HG03025 (cell line): ENCODE data around the gene PHACTR1.

Experiments used
- ATAC-seq: cut with Tn5 transposase; IDR thresholded peaks from one replicate; pipeline ENCODE4 v1.9.1; 2021; ENCODE audit warnings: mild to moderate bottlenecking, moderate library complexity; ENCODE audit not compliant: unreplicated experiment, low FRiP score

The PHACTR1 gene

DNA sequence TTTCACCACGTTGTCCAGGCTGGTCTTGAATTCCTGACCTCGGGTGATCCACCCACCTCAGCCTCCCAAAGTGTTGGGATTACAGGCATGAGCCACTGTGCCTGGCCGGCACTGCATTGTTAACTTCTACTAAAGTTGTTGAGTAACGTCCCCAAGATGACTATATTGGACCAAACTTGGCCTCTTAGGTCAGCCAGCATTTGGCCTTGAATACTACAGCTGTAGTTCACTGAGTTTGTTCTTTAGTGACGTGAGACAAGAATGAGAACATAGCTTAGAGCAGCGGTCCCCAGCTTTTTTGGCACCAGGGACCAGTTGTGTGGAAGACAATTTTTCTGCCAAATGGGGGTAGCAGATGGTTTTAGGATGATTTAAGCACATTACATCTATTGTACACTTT is 374.6 kb downstream of the PHACTR1 start:
- ATAC-seq, result no peak

DNA sequence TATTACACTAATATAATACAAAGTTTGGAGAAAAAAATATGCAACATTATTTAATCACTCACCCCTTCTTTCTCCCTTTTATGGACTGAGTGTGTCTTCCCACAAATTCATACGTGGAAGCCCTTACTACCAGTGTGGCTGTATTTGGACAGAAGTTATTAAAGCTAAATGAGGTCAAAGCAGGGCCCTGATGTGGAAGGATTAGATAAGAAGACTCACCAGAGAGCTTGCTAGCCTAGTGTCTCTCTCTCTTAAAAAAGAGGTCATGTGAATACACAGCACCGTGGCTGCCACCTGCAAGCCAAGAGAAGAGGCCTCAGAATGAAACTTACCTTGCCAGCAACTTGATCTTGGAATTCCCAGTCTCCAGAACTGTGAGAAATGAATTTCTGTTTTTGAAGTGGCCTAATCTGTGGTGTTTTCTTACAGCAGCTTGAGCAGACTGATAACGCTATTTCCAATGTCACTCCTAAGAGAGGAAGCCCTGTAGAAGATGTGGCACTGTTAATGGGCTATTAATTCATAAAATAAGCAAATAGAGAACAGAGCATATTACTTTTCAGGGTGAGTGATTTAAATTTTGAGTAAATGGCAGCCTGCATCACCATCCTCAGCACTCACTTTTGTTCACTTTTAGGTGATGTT is 378.3 kb downstream of the PHACTR1 start:
- no peak for ATAC-seq

DNA sequence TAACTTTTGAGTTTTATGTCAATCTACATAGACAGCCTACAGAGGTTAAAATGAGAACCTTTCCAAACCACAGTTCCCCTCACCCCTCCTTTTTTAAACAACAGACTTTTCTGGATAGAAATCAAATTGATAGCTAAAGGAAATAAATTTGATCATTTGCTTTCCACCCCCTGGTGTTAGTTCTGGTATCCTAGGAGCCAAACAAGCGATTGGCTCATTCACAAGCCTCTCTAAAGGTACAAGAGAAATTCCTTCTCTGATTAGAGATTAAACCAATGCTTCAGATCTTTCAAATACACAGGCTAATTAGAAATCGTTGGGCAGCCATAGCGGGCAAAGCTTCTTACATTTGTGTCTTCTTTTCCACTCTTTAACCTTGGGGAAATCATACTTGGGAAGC is 379.5 kb downstream of the PHACTR1 start:
- ATAC-seq, result no peak

DNA sequence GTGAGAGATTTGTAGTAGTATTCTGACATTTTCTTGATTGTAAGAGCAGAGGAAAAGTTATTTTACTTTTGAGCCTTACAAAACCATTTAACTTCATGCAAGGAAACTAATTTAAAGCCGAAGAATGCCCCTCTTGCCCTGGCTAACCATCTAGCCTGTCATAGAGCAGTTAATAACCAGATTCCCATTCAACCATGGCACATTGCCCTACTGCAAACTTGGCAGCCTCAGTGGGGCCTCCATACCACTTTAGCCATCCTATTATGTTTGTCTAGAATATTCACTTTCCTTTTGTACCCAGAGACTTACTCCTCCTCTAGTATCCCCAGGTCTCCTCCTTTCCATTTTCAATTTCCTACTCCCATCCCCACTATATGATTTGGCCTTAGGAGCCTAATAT is 380.9 kb downstream of the PHACTR1 start:
- ATAC-seq, result no peak

DNA sequence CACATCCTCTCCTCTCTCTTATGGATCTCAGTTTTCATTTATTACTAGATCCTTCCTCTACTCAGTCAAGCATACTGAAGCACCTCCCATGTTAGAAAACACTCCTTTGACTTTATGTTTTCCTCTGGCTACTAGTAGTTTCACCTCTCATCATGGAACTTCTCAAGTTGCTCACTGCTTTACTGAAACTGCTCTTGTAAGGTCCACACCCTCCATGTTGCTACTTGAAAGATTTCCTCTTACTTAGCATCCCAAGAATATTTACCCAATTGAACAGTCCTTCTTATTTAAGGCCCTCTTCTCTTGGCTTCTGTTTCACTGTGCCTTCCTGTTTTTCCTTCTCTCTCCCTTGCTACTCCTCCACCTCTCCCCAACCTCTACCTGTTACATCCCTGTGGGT is 381.4 kb downstream of the PHACTR1 start:
- no peak for ATAC-seq

DNA sequence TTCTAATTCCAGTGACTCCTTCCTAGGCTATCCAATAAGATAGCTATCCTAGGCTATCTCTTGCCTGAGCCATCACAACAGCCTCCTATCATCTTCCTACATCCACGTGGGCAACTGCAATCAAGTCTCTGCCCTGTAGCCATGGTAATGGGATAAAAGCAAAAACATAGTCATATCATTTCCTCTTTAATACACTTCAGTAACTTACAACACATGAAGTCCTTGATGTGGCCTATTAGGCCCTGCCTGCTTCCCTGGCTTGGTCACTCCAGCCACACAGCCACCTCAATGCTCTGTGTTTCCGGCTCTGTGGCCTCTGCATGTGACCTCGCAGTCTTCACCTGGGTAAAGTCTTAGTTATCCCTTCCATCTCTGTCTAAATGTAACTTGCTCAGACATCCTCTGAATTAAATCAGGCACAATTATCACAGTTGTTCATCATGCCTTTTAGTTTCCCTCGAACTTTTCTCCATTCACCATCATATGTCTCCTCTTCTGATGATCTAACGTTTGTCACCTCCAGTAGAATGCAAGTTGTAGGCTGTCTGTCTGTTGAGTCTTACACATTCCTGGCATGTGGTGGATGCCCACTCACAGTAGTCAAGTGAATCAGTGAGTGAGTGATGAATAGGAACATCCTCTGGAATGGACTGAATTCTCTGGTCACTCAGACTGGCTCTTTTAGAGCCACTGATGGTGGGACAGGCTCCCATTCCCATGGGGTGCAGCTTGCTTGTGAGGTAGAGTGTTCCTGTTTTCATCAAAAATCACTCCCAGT is 382.4 kb downstream of the PHACTR1 start:
- no peak for ATAC-seq

DNA sequence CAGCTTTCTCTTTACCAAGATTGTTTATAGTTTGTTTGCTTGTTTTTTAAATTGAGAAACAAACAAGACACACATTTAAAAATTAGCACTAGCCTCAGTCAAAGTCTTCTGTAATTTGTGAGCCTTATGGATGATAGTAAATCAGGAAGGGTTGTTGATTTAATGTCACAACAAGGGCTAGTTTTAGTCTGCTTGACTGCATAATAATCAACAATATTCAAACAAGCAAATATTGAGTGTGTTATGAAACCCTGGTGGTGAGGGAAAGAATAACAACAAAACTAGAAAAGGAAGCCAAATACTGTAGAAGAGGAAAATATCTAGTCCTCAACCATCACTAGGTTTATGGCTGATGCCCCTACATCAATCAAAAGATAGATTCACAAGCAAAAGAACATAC is 383.2 kb downstream of the PHACTR1 start:
- no peak for ATAC-seq

DNA sequence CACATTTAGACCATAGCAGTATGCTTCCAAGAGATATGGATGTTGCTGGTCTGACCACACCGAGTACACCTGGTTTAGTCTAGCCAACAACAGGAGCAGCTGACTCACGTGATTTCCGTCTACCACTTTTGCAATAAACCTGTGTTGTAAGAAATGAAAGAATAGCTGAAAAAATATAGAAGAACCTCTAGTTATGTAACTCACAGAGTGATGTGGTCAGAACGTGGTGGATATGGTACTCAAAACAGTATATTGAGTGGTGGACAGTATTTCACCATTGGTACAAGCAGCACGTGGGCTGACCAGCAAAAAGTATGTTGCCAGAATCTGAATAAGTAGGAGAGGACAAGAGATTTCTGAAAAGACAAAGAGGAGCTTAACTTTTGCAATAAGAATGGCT is 384.8 kb downstream of the PHACTR1 start:
- ATAC-seq, result no peak

DNA sequence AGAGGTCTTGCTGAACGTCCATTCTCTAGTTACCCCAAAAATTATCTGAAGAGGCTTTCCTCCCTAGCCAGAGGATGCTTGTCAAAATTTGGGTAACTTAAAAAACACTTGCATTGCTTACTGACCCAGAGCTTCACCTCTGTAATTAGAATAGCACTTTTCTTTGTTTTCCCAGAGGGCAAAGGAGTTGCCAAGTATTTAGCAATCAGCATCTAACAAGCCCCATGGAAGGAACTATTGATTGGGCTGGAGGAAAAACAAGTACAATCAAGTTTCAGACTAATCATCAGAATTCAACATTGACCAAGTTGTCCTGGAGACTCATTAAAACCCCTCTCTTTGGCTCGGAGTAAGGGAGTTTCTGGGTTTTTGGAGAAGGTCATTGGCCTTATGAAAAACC is 385.4 kb downstream of the PHACTR1 start:
- no peak for ATAC-seq

DNA sequence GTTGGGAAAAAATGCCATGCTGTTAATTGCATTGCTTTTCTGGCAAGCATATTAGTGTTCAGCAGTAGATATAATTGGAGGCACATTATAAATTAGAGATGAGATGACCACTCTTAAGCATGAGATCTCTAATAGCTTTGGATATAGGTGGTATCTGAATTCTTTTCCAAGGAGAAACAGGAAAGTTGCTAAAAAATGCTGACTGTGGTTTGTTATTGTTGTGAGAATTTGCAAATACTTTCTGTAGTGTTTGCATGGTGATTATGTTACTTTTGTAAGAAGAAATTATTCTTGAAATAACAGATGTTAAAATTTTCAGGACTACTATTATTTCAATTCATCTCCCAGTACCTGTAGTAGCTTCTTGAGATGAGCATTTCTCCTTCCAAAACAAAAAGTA is 386.6 kb downstream of the PHACTR1 start:
- no peak for ATAC-seq

DNA sequence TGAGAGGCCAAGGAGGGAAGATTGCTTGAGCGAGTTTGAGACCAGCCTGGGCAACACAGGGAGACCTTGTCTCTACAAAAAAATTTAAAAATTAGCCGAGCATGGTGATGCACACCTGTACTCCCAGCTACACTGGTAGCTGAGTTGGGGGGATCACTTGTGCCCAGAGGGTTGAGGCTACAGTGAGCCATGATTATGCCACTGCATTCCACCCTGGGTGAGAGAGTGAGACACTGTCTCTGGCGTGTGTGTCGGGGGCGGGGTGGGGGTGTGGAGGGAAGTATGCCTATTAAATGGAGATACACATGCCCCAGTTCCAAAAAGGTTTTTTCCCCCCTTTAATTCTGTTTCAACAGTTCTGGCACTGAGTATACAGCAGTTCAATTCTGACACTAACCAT is 388.6 kb downstream of the PHACTR1 start:
- ATAC-seq, result no peak

DNA sequence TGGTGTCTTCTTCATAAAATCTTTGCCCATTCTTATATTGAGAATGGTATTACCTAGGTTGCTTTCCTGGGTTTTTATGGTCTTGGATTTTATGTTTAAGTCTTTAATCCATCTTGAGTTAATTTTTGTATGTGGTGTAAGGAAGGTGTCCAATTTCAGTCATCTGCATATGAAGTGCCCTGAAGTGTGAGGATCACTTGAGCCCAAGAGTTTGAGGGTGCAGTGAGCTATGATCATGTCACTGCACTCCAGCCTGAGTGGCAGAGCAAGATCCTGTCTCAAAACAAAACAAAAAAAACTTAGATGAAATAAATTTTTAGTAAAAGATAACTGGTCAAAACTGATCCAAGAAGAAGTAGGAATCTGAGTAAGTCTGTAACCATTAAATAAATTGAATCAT is 396.4 kb downstream of the PHACTR1 start:
- ATAC-seq, result no peak

DNA sequence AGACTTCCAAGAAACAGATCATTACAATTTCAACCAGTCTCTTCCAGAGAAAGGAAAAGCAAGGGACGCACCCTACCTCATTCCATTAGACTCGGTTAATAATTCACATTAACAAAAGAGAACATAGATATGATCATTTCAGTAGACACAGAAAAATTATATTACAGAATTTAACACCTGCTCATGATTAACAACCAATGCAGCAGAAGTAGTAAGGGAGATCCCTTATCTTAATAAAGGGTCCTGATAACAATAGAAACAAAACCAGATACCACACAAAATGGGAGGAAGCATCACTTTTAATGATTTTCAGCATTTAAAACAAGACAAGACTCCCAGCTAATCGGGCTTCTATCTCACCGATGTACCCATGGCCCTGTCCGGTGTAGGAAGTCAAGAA is 396.8 kb downstream of the PHACTR1 start:
- no peak for ATAC-seq

DNA sequence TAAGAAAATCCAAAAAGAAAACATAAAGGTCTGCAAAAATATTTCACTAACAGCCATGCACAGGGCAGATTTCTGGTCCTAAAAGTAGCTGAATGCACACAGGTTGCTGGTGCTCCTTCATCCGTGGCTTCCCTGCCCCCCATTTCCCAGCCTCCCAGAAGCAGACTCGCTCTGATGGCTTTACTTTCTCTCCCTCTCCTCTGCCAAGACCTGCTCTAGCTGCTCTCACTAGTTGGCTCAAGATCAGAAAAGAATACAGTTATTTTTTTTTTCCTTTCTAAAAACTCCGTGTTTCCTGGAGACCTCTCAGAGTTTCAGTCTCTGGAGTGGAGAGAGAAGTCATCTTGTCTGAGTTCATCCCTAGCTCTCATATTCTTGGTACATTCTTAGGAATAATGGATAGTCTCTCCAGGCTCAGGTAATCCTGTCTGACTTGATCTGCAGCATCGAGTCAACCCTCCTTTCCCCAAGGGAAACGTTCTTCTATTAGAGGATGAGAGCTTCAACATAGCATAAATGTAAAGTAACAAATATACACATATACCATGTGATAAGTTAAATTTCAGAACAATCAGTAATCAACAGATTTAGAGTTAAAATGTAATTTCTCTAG is 397.5 kb downstream of the PHACTR1 start:
- no peak for ATAC-seq

DNA sequence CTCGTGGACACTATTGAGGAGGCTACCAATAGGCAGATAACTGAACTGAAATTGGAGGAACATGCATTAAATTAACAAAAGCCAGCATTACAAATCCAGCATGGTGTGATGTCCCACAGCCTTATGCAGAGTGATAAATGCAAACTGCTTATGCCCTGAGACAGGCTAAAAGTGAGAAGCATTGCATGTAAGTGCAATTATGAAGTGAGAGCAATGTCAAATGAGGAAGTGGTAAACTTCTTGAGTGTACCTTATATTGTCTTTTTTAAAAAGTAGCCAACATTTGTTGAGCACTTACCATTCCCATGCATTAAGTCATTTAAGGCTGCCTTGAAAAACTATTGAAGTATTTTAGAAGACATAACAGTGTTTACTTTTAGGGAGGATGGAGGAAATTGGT is 399.6 kb downstream of the PHACTR1 start:
- no peak for ATAC-seq

DNA sequence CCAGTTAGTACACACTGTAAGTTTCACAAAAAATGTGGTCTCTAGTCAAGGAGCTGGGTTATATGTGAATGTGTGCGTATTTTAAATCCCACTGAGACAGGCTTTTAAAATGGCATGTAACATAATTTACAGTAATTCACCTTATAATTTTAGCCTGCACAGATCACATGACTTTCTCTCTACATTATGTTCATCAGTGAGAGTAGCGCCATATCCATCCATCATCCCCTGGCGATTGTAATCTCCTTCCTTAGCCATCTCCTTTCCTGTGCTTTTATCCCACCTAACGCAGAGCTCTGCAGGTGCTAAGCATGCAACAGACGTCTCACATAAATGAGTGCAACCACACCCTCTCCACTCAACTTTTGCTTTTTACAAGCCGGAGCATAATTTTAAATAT is 401.0 kb downstream of the PHACTR1 start:
- no peak for ATAC-seq

DNA sequence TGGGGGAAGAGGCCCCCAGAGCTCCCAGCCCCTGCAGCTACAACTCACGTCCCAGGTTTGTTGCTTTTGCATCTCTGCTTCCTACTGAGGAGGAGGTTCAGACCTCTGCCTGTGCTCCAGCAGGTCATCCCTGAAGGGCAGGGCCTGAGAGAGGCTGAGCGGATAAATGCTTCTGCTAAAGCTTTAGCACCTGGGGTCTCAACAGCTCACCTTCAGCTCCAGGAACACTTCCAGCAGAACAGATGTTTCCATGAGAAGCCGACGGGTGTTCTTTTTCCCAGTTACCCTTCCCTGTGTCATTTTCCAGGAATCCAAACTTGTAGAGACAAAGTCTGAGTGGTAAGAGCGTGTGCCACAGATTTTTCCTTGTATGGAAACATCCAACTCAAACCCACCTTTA is 403.0 kb downstream of the PHACTR1 start:
- ATAC-seq, result no peak

DNA sequence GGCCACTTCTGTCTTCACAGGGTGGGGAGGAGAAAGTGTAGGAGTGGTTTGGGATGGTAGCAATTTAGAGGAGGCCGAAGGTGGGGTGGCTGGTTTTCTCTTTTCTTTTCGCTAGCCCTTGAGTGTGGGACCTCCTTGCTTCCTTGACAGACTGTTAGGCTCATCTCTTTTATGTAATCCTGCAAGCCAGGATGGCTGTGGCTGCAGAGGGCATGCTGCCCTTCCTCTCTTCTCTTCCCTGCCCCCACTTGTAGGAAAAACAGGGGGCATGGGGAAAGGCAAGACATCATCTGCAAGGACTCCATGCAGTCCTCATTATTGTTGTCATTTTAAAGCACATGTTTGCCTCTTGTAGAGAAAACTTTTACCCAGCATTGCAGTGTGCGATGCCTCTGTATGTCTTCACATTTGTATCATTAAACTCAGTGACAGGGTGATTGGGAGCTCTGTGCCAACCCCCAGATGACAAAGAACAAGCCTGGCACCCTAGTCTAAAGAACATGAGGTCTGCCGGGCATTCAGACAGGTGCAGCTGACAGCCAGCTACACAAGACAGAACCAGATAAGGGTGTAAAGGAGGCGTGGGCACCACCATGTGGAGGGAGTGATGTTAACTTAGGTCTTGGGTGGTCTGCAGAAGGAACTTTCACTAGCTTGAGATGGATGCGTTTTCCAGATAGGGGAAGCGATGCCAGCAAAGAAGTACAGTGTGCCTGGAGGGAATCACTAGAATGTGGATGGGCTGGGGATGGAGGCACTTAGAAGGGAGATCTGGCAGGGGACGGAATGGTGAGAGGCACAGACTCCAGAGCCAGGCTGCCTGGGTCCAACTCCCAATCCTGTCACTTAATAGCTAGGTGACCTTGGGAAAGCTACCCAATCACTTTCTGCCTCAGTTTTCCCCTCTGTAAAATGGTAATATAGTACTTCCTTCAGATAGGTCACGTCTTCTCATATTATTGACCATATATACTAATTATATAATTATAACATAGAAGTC is 404.2 kb downstream of the PHACTR1 start:
- no peak for ATAC-seq

DNA sequence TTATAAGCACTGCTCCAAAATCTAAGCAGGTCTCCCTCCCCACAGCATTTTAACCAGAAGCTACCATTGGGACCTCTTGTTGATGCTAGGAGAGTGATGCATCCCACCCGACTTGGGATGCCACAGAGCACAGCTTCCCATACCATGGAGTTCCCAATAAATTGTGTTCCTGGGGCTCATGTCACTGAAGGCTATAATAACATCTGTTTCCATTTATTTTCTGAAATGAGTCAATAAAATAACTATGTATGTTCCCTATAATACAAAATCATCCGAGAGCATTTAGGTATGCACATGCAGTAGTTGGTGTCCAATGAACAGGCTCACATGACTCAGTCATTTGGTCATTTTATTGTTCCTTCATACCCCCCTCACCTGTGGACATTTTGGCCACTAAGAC is 407.6 kb downstream of the PHACTR1 start:
- ATAC-seq, result no peak

DNA sequence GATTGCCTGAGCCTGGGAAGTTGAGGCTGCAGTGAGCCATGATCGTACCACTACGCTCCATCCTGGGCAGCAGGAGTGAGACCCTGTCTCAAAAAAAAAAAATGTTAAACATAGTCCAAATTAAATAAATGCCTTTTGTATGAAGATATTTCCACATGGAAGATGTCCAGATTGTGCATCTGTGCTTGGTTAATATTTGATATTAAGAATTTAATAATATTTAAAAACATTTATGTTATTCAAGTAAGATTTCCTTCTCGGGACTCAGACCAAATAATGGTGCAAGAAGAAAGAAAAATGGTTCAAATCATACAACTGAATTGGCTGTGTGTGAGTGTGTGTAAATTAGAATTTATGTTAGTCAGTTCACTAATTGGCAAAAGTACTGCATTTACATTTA is 409.3 kb downstream of the PHACTR1 start:
- no peak for ATAC-seq
